H1 (cell line): Measurements from ENCODE around the gene ZNF532. TPM values are rescaled to one million over a fixed set of nuclear protein-coding genes. Genes with fewer than 3 reads are reported as not detected.

Experiments used
- CTCF ChIA-PET: fragments of 300-600 bp; sonication (Branson Sonifier 250); formaldehyde crosslinking; loops from one replicate; lab custom pipeline; 2021; ENCODE audit not compliant: partially characterized antibody; lab: Charles Lee
- POLR2A ChIA-PET: fragments of 300-600 bp; sonication (Branson Sonifier 250); formaldehyde crosslinking; loops from one replicate; lab custom pipeline; 2021; ENCODE audit warnings: inconsistent platforms; ENCODE audit not compliant: partially characterized antibody; lab: Charles Lee
- DNase-seq, 2 experiments: peaks; one replicate each; pipeline versions ENCODE4 v3.0.0 to v3.0.0-alpha.2; 2010 to 2022; ENCODE audit warnings: low spot score in 2 of 2, low read depth in 1 of 2, mixed read lengths in 1 of 2
- FAIRE-seq: peaks from 2 replicates; lab custom pipeline; 2011; peaks lifted over from hg19 to GRCh38; lab: Jason Lieb, UNC
- H2AFZ ChIP-seq: 2 replicates; pipeline ENCODE4 v1.8.1; 2012; ENCODE audit warnings: low read length, inconsistent platforms
- H2AK5ac ChIP-seq: 2 replicates; pipeline ENCODE4 v1.6.1; 2013; ENCODE audit warnings: low read depth, low read length
- H2BK120ac ChIP-seq: replicated peaks from 2 replicates; pipeline ENCODE3; 2013; ENCODE audit warnings: low read depth, low read length, inconsistent platforms
- H2BK12ac ChIP-seq: 2 replicates; pipeline ENCODE4 v1.6.1; 2013; ENCODE audit warnings: low read depth, low read length
- H2BK15ac ChIP-seq: 2 replicates; pipeline ENCODE4 v1.6.1; 2013; ENCODE audit warnings: low read length
- H2BK20ac ChIP-seq: 2 replicates; pipeline ENCODE4 v1.6.1; 2013; ENCODE audit warnings: low read length
- H2BK5ac ChIP-seq: 2 replicates; pipeline ENCODE4 v1.6.1; 2013; ENCODE audit warnings: low read depth, low read length
- H3K14ac ChIP-seq: 2 replicates; pipeline ENCODE4 v1.6.1; 2013; ENCODE audit warnings: inconsistent platforms; ENCODE audit not compliant: insufficient read length
- H3K18ac ChIP-seq: 2 replicates; pipeline ENCODE4 v1.6.1; 2013; ENCODE audit warnings: low read length; ENCODE audit errors: extremely low read depth
- H3K23ac ChIP-seq: 2 replicates; pipeline ENCODE4 v1.6.1; 2013; ENCODE audit warnings: inconsistent platforms; ENCODE audit not compliant: insufficient read length
- H3K23me2 ChIP-seq: 2 replicates; pipeline ENCODE4 v1.6.1; 2013; ENCODE audit warnings: low read depth, low read length
- H3K27ac ChIP-seq: 2 replicates; pipeline ENCODE4 v1.6.1; 2011; ENCODE audit warnings: low read depth, low read length, inconsistent platforms
- H3K27me3 ChIP-seq, 4 experiments: replicated peaks in 1 of 4; 1 replicate in 1 of 4; 2 replicates in 3 of 4; pipeline versions ENCODE4 v1.6.1 to v1.8.1; 2011 to 2013; ENCODE audit warnings: low read length in 3 of 4, mild to moderate bottlenecking in 3 of 4, inconsistent platforms in 2 of 4, mixed read lengths in 2 of 4, moderate library complexity in 1 of 4; ENCODE audit not compliant: control insufficient read depth in 3 of 4, insufficient read depth in 3 of 4; ENCODE audit errors: extremely low read depth in 1 of 4
- H3K36me3 ChIP-seq, 4 experiments: 2 replicates each; pipeline versions ENCODE4 v1.6.1 to v1.8.1; 2011 to 2013; ENCODE audit warnings: mild to moderate bottlenecking in 4 of 4, low read length in 3 of 4, moderate library complexity in 2 of 4, control low read depth in 1 of 4, inconsistent platforms in 1 of 4; ENCODE audit not compliant: insufficient read depth in 4 of 4, control insufficient read depth in 2 of 4
- H3K4ac ChIP-seq: replicated peaks from 2 replicates; pipeline ENCODE3; 2013; ENCODE audit warnings: low read length, low read depth, mixed read lengths, inconsistent platforms; ENCODE audit not compliant: insufficient read length
- H3K4me1 ChIP-seq, 4 experiments: replicated peaks in 1 of 4; 1 replicate in 1 of 4; 2 replicates in 3 of 4; pipeline versions ENCODE4 v1.6.1 to v1.8.1; 2011 to 2013; ENCODE audit warnings: low read length in 3 of 4, inconsistent platforms in 2 of 4, mixed read lengths in 1 of 4; ENCODE audit not compliant: insufficient read depth in 4 of 4, control insufficient read depth in 3 of 4
- H3K4me2 ChIP-seq, 2 experiments: 2 replicates each; pipeline versions ENCODE4 v1.6.1 to v1.8.1; 2011 to 2013; ENCODE audit warnings: low read depth in 2 of 2, low read length in 2 of 2, control low read depth in 1 of 2, inconsistent platforms in 1 of 2, mild to moderate bottlenecking in 1 of 2; ENCODE audit not compliant: insufficient read depth in 1 of 2
- H3K4me3 ChIP-seq, 4 experiments: fragments of 200-600, 300-600 bp in 1 of 4; sonication (generic), shearing (Covaris generic), sonication (Bioruptor Twin) in 1 of 4; 2 replicates each; pipeline versions ENCODE4 v1.5.1 to v1.8.1; 2011 to 2016; ENCODE audit warnings: low read length in 4 of 4, low read depth in 3 of 4, control low read depth in 2 of 4, inconsistent platforms in 2 of 4, mild to moderate bottlenecking in 2 of 4, mixed read lengths in 1 of 4, moderate library complexity in 1 of 4; ENCODE audit not compliant: insufficient read depth in 2 of 4; ENCODE audit errors: extremely low read depth in 1 of 4
- H3K56ac ChIP-seq: replicated peaks from 2 replicates; pipeline ENCODE3; 2013; ENCODE audit warnings: low read depth, mild to moderate bottlenecking, mixed read lengths, low read length, inconsistent platforms; ENCODE audit not compliant: insufficient read length
- H3K79me1 ChIP-seq: 2 replicates; pipeline ENCODE4 v1.6.1; 2013; ENCODE audit warnings: low read depth, low read length, control low read depth
- H3K79me2 ChIP-seq, 2 experiments: 2 replicates each; pipeline versions ENCODE4 v1.6.1 to v1.8.1; 2012 to 2013; ENCODE audit warnings: low read length in 2 of 2, mild to moderate bottlenecking in 2 of 2, inconsistent platforms in 1 of 2; ENCODE audit not compliant: insufficient read depth in 2 of 2, control insufficient read depth in 1 of 2
- H3K9ac ChIP-seq, 4 experiments: replicated peaks in 1 of 4; 1 replicate in 1 of 4; 2 replicates in 3 of 4; pipeline versions ENCODE4 v1.6.1 to v1.8.1; 2011 to 2013; ENCODE audit warnings: low read depth in 3 of 4, low read length in 3 of 4, control low read depth in 2 of 4, mild to moderate bottlenecking in 2 of 4, moderate library complexity in 2 of 4, inconsistent platforms in 1 of 4; ENCODE audit errors: extremely low read depth in 1 of 4
- H3K9me3 ChIP-seq, 2 experiments: 2 replicates each; pipeline versions ENCODE4 v1.6.1 to v1.8.1; 2012 to 2013; ENCODE audit warnings: mild to moderate bottlenecking in 2 of 2, moderate library complexity in 2 of 2, control low read depth in 1 of 2, inconsistent platforms in 1 of 2, low read depth in 1 of 2, low read length in 1 of 2, mixed read lengths in 1 of 2; ENCODE audit not compliant: insufficient read depth in 2 of 2
- H4K20me1 ChIP-seq, 2 experiments: replicated peaks in 1 of 2; 2 replicates each; pipeline versions ENCODE3 to v1.8.1; 2011 to 2013; ENCODE audit warnings: inconsistent platforms in 2 of 2, low read length in 2 of 2, mild to moderate bottlenecking in 1 of 2; ENCODE audit not compliant: insufficient read depth in 2 of 2, control insufficient read depth in 1 of 2
- H4K5ac ChIP-seq: 2 replicates; pipeline ENCODE4 v1.6.1; 2013; ENCODE audit warnings: low read length, low read depth, mixed read lengths, inconsistent platforms; ENCODE audit not compliant: insufficient read length
- H4K8ac ChIP-seq: 2 replicates; pipeline ENCODE4 v1.8.0; 2013; ENCODE audit warnings: mild to moderate bottlenecking, moderate library complexity, low read length, inconsistent platforms; ENCODE audit not compliant: insufficient read depth; ENCODE audit errors: extremely low read depth
- H4K91ac ChIP-seq: replicated peaks from 2 replicates; pipeline ENCODE3; 2013; ENCODE audit warnings: low read length, mixed read lengths, inconsistent platforms; ENCODE audit not compliant: insufficient read length
- SIRT6 ChIP-seq: IDR thresholded peaks from one replicate; pipeline ENCODE4 v1.7.1; 2012; ENCODE audit warnings: low read length, inconsistent platforms
- TAF7 ChIP-seq: optimal IDR thresholded peaks from 2 replicates; pipeline ENCODE3; 2011; ENCODE audit warnings: low read depth, mild to moderate bottlenecking, inconsistent platforms, low read length, moderate library complexity, borderline replicate concordance
- YY1 ChIP-seq: IDR thresholded peaks from 2 replicates; pipeline ENCODE4 v1.6.1; 2011; ENCODE audit warnings: low read depth, mild to moderate bottlenecking, low read length
- WGBS, 2 experiments: shearing (Covaris generic) in 1 of 2; methylation state at CpG; one replicate each; pipeline versions ENCODE4 v1.1.6 to v1.1.7; 2013 to 2015; ENCODE audit warnings: low lambda C conversion rate in 2 of 2, mixed read lengths in 2 of 2, inconsistent platforms in 1 of 2, low coverage in 1 of 2, missing lambda C conversion rate in 1 of 2; ENCODE audit not compliant: insufficient replicate concordance in 2 of 2, insufficient coverage in 1 of 2, insufficient read length in 1 of 2; ENCODE audit errors: extremely low coverage in 1 of 2, missing lambda C conversion rate in 1 of 2; 5-methylcytosine and 5-hydroxymethylcytosine counted together
- polyA plus RNA-seq, 7 experiments: library from polyadenylated mRNA; depleted of rRNA in 3 of 7; stranded (reverse) in 5 of 7; unstranded in 2 of 7; fragments of >200 nt in 5 of 7; fragments of 200-250 nt in 2 of 7; gene quantifications; 1 replicate in 5 of 7; 2 replicates in 1 of 7; 4 replicates in 1 of 7; pipeline versions ENCODE4 v1.2.1 to v1.2.3, GENCODE V29; 2011 to 2013; ENCODE audit warnings: missing spikeins in 2 of 7, mixed read lengths in 2 of 7
- total RNA-seq: library from RNA; stranded (reverse); fragmentation: NEBNext Ultra II Directional; extraction: Animal tissue kit (Norgen Biotek cat#: 25700); gene quantifications from 2 replicates; pipeline ENCODE4 v1.2.1, GENCODE V29; 2021

The ZNF532 gene
- total and polyA plus RNA-seq, 2 of the 8 experiments (the other 6 are each of a cell fraction or from before 2014, with no cell fraction given) = 143 to 240 TPM

GRCh38 chr18:58980991-58981390, 116.3 kb downstream of the ZNF532 start:
- no peak overlapping the region for H3K9ac ChIP-seq
- no peak overlapping the region for H3K18ac ChIP-seq
- H3K9me3 ChIP-seq = no peaks in the 10 kb centered on the region
- ChIA-PET CTCF (interaction anchor here (0.7 to 1.4 kb wide), 4 partner anchors 15 to 211 kb away, joined by 3 to 4 read pairs (median 3); no protein-coding TSS in a partner anchor), POLR2A (interaction anchor here (1.0 kb wide), 1 partner anchor 9 kb away, joined by 3 read pairs; no protein-coding TSS in a partner anchor)
- no peak overlapping the region for H2BK15ac ChIP-seq
- no peak for DNase-seq
- H3K23me2 ChIP-seq = no peaks in the 10 kb centered on the region
- no peak overlapping the region for H2BK5ac ChIP-seq
- H2BK12ac ChIP-seq = no peak overlapping the region
- no peak overlapping the region for H3K4me3 ChIP-seq
- H3K56ac ChIP-seq = no peak overlapping the region
- no peak overlapping the region for H4K8ac ChIP-seq
- no peak overlapping the region for H3K23ac ChIP-seq
- no peak overlapping the region for H2AK5ac ChIP-seq
- peaks cover 21 to 60% (median 50%) of the 10 kb centered on the region in 4 experiments for H3K36me3 ChIP-seq
- H2BK20ac ChIP-seq = no peak overlapping the region
- no peak overlapping the region for H3K4ac ChIP-seq
- no peak overlapping the region for H3K4me2 ChIP-seq
- no peak overlapping the region for H4K5ac ChIP-seq
- H3K27ac ChIP-seq = no peak overlapping the region
- H3K79me2 ChIP-seq = peaks cover 0 to 10% of the 10 kb centered on the region in 2 experiments; a peak in 2 of 4 replicates
- no peak overlapping the region for H4K91ac ChIP-seq
- H3K14ac ChIP-seq = no peak overlapping the region
- H3K79me1 ChIP-seq = no peaks in the 10 kb centered on the region
- no peaks in the 10 kb centered on the region for H3K27me3 ChIP-seq
- no peak overlapping the region for H2AFZ ChIP-seq
- WGBS, 2 experiments = 94% methylated on average over 4 of the region's 4 CpGs; no CpG with 5 or more reads in 1 of the 2 experiments
- no peak overlapping the region for H2BK120ac ChIP-seq
- no peak for FAIRE-seq
- no peaks in the 10 kb centered on the region for H3K4me1 ChIP-seq
- H4K20me1 ChIP-seq = peaks cover 0 to 6% of the 10 kb centered on the region in 2 experiments
- TF ChIP-seq TAF7 (no peak), SIRT6 (no peak), YY1 (no peak)
